ENCODE data around the gene DGKD.

DNA sequence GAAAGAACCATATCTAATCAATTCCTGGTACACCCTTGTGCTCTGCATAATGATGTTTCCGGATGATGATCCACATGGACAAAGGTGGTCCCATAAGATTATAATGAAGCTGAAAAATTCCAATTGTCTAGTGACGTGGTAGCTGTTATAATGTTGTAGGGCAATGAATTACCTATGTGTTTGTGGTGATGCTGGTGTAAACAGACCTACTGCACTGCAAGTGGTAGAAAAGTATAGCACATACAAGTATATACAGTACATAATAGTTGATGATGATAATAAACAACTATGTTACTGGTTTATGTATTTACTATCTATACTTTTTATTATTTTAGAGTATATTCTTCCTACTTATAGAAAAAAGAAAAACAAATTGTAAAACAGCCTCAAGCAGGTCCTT, 8.4 kb downstream of the DGKD start:
- no peak for TF ChIP-seq PATZ1 (CRISPR knock-in tag; IDR thresholded peaks at IDR 0.05; ENCODE audit: borderline replicate concordance)
- no peak for TF ChIP-seq CSRNP3 (CRISPR knock-in tag; IDR thresholded peaks at IDR 0.05)
- TF ChIP-seq SNAI2 (CRISPR knock-in tag; IDR thresholded peaks at IDR 0.05), result no peak
- TF ChIP-seq ZC3H10 (CRISPR knock-in tag; IDR thresholded peaks at IDR 0.05), result no peak
- TF ChIP-seq ZFP3 (CRISPR knock-in tag; IDR thresholded peaks at IDR 0.05), result no peak
- TF ChIP-seq ZNF70 (CRISPR knock-in tag; IDR thresholded peaks at IDR 0.05), result no peak
- TF ChIP-seq RARB (CRISPR knock-in tag; IDR thresholded peaks at IDR 0.05), result no peak
- no peak for TF ChIP-seq CREB5 (CRISPR knock-in tag; IDR thresholded peaks at IDR 0.05; ENCODE audit: low read depth)
- TF ChIP-seq, protein P1, sequence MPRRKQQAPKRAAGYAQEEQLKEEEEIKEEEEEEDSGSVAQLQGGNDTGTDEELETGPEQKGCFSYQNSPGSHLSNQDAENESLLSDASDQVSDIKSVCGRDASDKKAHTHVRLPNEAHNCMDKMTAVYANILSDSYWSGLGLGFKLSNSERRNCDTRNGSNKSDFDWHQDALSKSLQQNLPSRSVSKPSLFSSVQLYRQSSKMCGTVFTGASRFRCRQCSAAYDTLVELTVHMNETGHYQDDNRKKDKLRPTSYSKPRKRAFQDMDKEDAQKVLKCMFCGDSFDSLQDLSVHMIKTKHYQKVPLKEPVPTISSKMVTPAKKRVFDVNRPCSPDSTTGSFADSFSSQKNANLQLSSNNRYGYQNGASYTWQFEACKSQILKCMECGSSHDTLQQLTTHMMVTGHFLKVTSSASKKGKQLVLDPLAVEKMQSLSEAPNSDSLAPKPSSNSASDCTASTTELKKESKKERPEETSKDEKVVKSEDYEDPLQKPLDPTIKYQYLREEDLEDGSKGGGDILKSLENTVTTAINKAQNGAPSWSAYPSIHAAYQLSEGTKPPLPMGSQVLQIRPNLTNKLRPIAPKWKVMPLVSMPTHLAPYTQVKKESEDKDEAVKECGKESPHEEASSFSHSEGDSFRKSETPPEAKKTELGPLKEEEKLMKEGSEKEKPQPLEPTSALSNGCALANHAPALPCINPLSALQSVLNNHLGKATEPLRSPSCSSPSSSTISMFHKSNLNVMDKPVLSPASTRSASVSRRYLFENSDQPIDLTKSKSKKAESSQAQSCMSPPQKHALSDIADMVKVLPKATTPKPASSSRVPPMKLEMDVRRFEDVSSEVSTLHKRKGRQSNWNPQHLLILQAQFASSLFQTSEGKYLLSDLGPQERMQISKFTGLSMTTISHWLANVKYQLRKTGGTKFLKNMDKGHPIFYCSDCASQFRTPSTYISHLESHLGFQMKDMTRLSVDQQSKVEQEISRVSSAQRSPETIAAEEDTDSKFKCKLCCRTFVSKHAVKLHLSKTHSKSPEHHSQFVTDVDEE (CRISPR knock-in tag; IDR thresholded peaks at IDR 0.05), result no peak

All from SK-N-SH treated with all-trans-retinoic acid at 6 μM for 48 hours (cell line).